Left ventricle myocardium inferior (tissue), 1 donor: ENCODE results near the gene PHLDB3. TPM values are rescaled to one million over a fixed set of nuclear protein-coding genes. Genes with fewer than 3 reads are reported as not detected.

Source experiments
- DNase-seq: peaks from one replicate; pipeline ENCODE4 v3.0.0-alpha.2; 2020
- H3K27ac ChIP-seq: fragments of 200-600 bp; replicated peaks from 2 replicates; pipeline ENCODE4 v1.8.0; 2021
- H3K27me3 ChIP-seq: fragments of 200-600 bp; 2 replicates; pipeline ENCODE4 v1.8.0; 2021; ENCODE audit warnings: low read depth
- H3K36me3 ChIP-seq: fragments of 200-600 bp; 2 replicates; pipeline ENCODE4 v1.8.0; 2021
- H3K4me1 ChIP-seq: fragments of 200-600 bp; 2 replicates; pipeline ENCODE4 v1.8.0; 2021
- H3K4me3 ChIP-seq: fragments of 200-600 bp; 2 replicates; pipeline ENCODE4 v1.8.0; 2021; ENCODE audit warnings: mild to moderate bottlenecking, moderate library complexity
- H3K9me3 ChIP-seq: fragments of 200-600 bp; replicated peaks from 2 replicates; pipeline ENCODE4 v1.8.0; 2021
- CTCF ChIP-seq: fragments of 200-600 bp; IDR thresholded peaks from 2 replicates; pipeline ENCODE4 v1.8.0; 2021; ENCODE audit warnings: antibody characterized with exemption, mild to moderate bottlenecking, borderline replicate concordance
- intact Hi-C: fragments of 100-400 bp; cut with micrococcal nuclease; formaldehyde crosslinking; loops from one replicate; pipeline ENCODE4 v1.11.0; 2022
- total RNA-seq: library from RNA; stranded (reverse); fragmentation: NEBNext Ultra II Directional; extraction: Animal tissue kit (Norgen Biotek cat#: 25700); gene quantifications from one replicate; pipeline ENCODE4 v1.2.1, GENCODE V29; 2021
- donor health status: DM: no; HTN: yes; CAD: no; lungs with severe emphysema.

Gene PHLDB3
- total RNA-seq, 1 donor from 2014 or later, result 4.5 TPM

DNA sequence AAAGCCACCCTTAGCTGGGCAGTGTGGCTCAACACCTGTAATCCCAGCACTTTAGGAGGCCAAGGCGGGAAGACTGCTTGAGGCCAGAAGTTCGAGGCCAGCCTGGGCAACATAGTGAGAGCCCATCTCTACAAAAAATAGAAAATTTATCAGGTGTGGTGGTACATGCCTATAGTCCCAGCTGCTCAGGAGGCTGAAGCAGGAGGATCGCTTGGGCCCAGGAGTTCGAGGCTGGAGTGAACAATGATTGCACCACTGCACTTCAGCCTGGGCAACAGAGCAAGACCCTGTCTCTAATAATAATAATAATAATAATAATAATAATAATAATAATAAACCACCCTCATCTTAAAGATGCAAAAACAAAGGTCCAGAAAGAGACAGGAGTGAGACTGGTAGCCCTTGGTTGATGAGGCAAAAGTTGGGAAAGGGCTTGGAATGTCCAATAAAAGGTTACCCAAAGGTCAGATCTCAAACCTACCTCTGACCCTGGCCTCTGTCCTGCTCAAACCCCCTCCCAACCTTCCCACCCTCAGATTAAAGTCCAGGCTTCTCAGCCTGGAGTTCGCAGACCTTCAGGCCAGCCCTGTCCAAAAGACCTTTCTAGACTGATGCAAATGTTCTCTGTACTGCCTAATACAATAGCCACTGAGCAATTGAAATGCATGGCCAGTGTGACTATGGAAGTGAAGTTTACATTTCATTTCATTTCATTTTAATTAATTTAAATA is 37.5 kb upstream of the PHLDB3 start:
- intact Hi-C loops, result no loop called here
- DNase-seq, result no peak
- Histone ChIP-seq H3K27me3 (no peaks in the 10 kb centered on the region), H3K36me3 (peaks cover 79% of the 10 kb centered on the region), H3K4me1 (no peaks in the 10 kb centered on the region), H3K27ac (no peak overlapping the region), H3K9me3 (peaks cover 15% of the 10 kb centered on the region), H3K4me3 (no peak overlapping the region)
- no peak for TF ChIP-seq CTCF

DNA sequence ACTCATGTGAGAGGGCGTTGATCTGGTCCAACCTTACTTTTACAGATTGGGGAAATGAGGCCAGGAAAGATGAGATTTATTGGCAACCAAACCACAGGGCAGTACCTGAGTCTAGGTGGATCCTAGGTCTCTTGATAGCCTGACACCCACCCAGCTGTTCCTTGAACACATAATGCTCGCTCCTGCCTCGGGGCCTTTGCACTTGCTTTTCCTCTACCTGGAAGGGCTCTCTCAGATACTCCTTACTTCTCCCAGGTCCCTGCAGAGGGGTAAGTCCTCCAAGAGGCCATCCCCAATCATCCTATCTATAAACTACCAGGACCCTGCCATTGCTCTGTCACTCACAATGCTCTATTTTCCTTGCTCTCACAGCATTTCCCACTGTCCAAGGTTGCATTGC is 35.8 kb upstream of the PHLDB3 start:
- no peak for TF ChIP-seq CTCF
- Histone ChIP-seq H3K4me3 (no peak overlapping the region), H3K27ac (no peak overlapping the region), H3K9me3 (peaks cover 15% of the 10 kb centered on the region), H3K4me1 (peaks cover 4% of the 10 kb centered on the region), H3K27me3 (no peaks in the 10 kb centered on the region), H3K36me3 (peaks cover 74% of the 10 kb centered on the region)
- intact Hi-C loops, result no loop called here
- no peak for DNase-seq

GRCh38 chr19:43538922-43539321 is 34.4 kb upstream of the PHLDB3 start:
- no peak for TF ChIP-seq CTCF
- intact Hi-C loops, result no loop called here
- Histone ChIP-seq H3K36me3 (peaks cover 61% of the 10 kb centered on the region), H3K27me3 (no peaks in the 10 kb centered on the region), H3K9me3 (peaks cover 15% of the 10 kb centered on the region), H3K27ac (no peak overlapping the region), H3K4me1 (peaks cover 17% of the 10 kb centered on the region), H3K4me3 (no peak overlapping the region)
- no peak for DNase-seq

GRCh38 chr19:43534816-43535761 is 30.5 kb upstream of the PHLDB3 start:
- H3K36me3 ChIP-seq, result peaks cover 27% of the 10 kb centered on the region
- H3K27ac ChIP-seq, result peak overlapping the region; percentile 96
- intact Hi-C loops, result no loop called here
- peak overlapping the region; percentile 77 for H3K4me3 ChIP-seq
- H3K4me1 ChIP-seq, result peaks cover 32% of the 10 kb centered on the region
- DNase-seq, result peak; percentile 70
- peak; percentile 72 for TF ChIP-seq CTCF
- peaks cover 15% of the 10 kb centered on the region for H3K9me3 ChIP-seq
- no peaks in the 10 kb centered on the region for H3K27me3 ChIP-seq

GRCh38 chr19:43534305-43534815 is 29.8 kb upstream of the PHLDB3 start:
- no peaks in the 10 kb centered on the region for H3K27me3 ChIP-seq
- H3K36me3 ChIP-seq, result peaks cover 19% of the 10 kb centered on the region
- intact Hi-C loops, result no loop called here
- H3K9me3 ChIP-seq, result peaks cover 12% of the 10 kb centered on the region
- peak overlapping the region; percentile 96 for H3K27ac ChIP-seq
- peaks cover 32% of the 10 kb centered on the region for H3K4me1 ChIP-seq
- no peak for TF ChIP-seq CTCF
- peak overlapping the region; percentile 77 for H3K4me3 ChIP-seq
- DNase-seq, result no peak
